Retinal pigment epithelial cell (primary cell): ENCODE measurements around the gene MYO5A.

ENCODE experiments used
- DNase-seq: peaks from one replicate; pipeline ENCODE4 v3.0.0-alpha.2; 2010; ENCODE audit warnings: low read depth
- H3K4me3 ChIP-seq: 2 replicates; pipeline ENCODE4 v1.5.1; 2011; ENCODE audit warnings: mild to moderate bottlenecking, low read length, control low read depth, moderate library complexity
- CTCF ChIP-seq: conservative IDR thresholded peaks from 2 replicates; pipeline ENCODE4 v1.5.1; 2011; ENCODE audit warnings: low read depth, low read length, control low read depth, inconsistent platforms

Gene MYO5A

GRCh38 chr15:52523647-52524046 is 5.0 kb downstream of the MYO5A start:
- no peak for TF ChIP-seq CTCF
- DNase-seq: no peak
- H3K4me3 ChIP-seq: no peak overlapping the region

- no peak for TF ChIP-seq CTCF
- peak; percentile 9 for DNase-seq
- H3K4me3 ChIP-seq: no peak overlapping the region
Measured at GRCh38 chr15:52523192-52523591, 5.5 kb downstream of the MYO5A start.

- DNase-seq: no peak
- no peak overlapping the region for H3K4me3 ChIP-seq
- no peak for TF ChIP-seq CTCF
Measured at GRCh38 chr15:52521682-52522081, 7.0 kb downstream of the MYO5A start.

GRCh38 chr15:52520421-52520820 is 8.3 kb downstream of the MYO5A start:
- DNase-seq: no peak
- no peak for TF ChIP-seq CTCF

GRCh38 chr15:52518487-52519371 is 10.0 kb downstream of the MYO5A start:
- no peak overlapping the region for H3K4me3 ChIP-seq
- no peak for DNase-seq
- TF ChIP-seq CTCF: no peak

More at GRCh38 chr15:52520421-52520820, 8.3 kb downstream of the MYO5A start:
- no peak overlapping the region for H3K4me3 ChIP-seq

GRCh38 chr15:52517014-52517413 is 11.7 kb downstream of the MYO5A start:
- H3K4me3 ChIP-seq: no peak overlapping the region
- no peak for TF ChIP-seq CTCF
- DNase-seq: no peak

- TF ChIP-seq CTCF: no peak
- no peak for DNase-seq
Measured at GRCh38 chr15:52515343-52515742, 13.3 kb downstream of the MYO5A start.

More at GRCh38 chr15:52515343-52515742, 13.3 kb downstream of the MYO5A start:
- no peak overlapping the region for H3K4me3 ChIP-seq
